ENCODE results near the gene COPG1. TPM values are rescaled to one million over a fixed set of nuclear protein-coding genes. Genes with fewer than 3 reads are reported as not detected.

COPG1 gene
- total and polyA plus RNA-seq, 2 of the 13 experiments (the other 11 are each of a cell fraction or from before 2014, with no cell fraction given): 98.6 to 166 TPM

GRCh38 chr3:129278966-129279906 is 29.8 kb downstream of the COPG1 start (continued):
- TF ChIP-seq DZIP1 (CRISPR knock-in tag; IDR thresholded peaks at IDR 0.05) (0 out of 2 replicates have a peak, but pooled peaks have one; percentile 15), MED13 (CRISPR knock-in tag; IDR thresholded peaks at IDR 0.05) (no peak), ZNF543 (CRISPR knock-in tag; IDR thresholded peaks at IDR 0.05) (0 out of 2 replicates have a peak, but pooled peaks have one; percentile 10), ISL2 (CRISPR knock-in tag; IDR thresholded peaks at IDR 0.05) (0 out of 2 replicates have a peak, but pooled peaks have one; percentile 18), MAFG (CRISPR knock-in tag; IDR thresholded peaks at IDR 0.05) (no peak), ZNF703 (CRISPR knock-in tag; IDR thresholded peaks at IDR 0.05; ENCODE audit: borderline replicate concordance) (no peak), ZNF577 (CRISPR knock-in tag; IDR thresholded peaks at IDR 0.05; ENCODE audit: borderline replicate concordance, low read depth) (no peak), ETV6 (CRISPR knock-in tag; conservative IDR thresholded peaks at IDR 0.05) (0 out of 2 replicates have a peak, but pooled peaks have one; percentile 22), ZBTB2 (CRISPR knock-in tag; IDR thresholded peaks at IDR 0.05; ENCODE audit: low read depth) (no peak), ARNT (IDR thresholded peaks at IDR 0.05) (no peak), ZSCAN12 (CRISPR knock-in tag; IDR thresholded peaks at IDR 0.05) (no peak), ZNF574 (CRISPR knock-in tag; IDR thresholded peaks at IDR 0.05) (peak; percentile 39; the same call in 1 of the 2 replicates), ZNF776 (CRISPR knock-in tag; IDR thresholded peaks at IDR 0.05) (no peak), CENPBD1 (CRISPR knock-in tag; IDR thresholded peaks at IDR 0.05; ENCODE audit: borderline replicate concordance, low read depth) (no peak), ZXDC (CRISPR knock-in tag; IDR thresholded peaks at IDR 0.05) (0 out of 2 replicates have a peak, but pooled peaks have one; percentile 4), HOXD1 (CRISPR knock-in tag; IDR thresholded peaks at IDR 0.05) (no peak), E2F5 (CRISPR knock-in tag; conservative IDR thresholded peaks at IDR 0.05) (no peak)
